Osteocyte (in vitro differentiated cells): ENCODE measurements around the gene CCNDBP1. TPM values are rescaled to one million over a fixed set of nuclear protein-coding genes. Genes with fewer than 3 reads are reported as not detected.

ENCODE experiments used
- DNase-seq: peaks from one replicate; pipeline ENCODE4 v3.0.0; 2021; ENCODE audit warnings: mixed read lengths; ENCODE audit not compliant: unreplicated experiment; ENCODE audit errors: extremely low spot score
- H3K27ac Mint-ChIP-seq: one replicate; pipeline ENCODE4 v1.8.0; 2021; ENCODE audit warnings: mild to moderate bottlenecking, mixed read lengths; ENCODE audit not compliant: unreplicated experiment
- H3K27me3 Mint-ChIP-seq: one replicate; pipeline ENCODE4 v1.8.0; 2021; ENCODE audit warnings: mixed read lengths; ENCODE audit not compliant: unreplicated experiment
- H3K36me3 Mint-ChIP-seq: one replicate; pipeline ENCODE4 v1.8.0; 2021; ENCODE audit warnings: mixed read lengths; ENCODE audit not compliant: unreplicated experiment
- H3K4me1 Mint-ChIP-seq: one replicate; pipeline ENCODE4 v1.8.0; 2021; ENCODE audit warnings: mixed read lengths; ENCODE audit not compliant: unreplicated experiment
- H3K4me3 Mint-ChIP-seq: one replicate; pipeline ENCODE4 v1.8.0; 2021; ENCODE audit warnings: mild to moderate bottlenecking, moderate library complexity, mixed read lengths; ENCODE audit not compliant: unreplicated experiment
- H3K9me3 Mint-ChIP-seq: one replicate; pipeline ENCODE4 v1.8.0; 2021; ENCODE audit warnings: mixed read lengths; ENCODE audit not compliant: unreplicated experiment
- total RNA-seq: library from RNA; stranded (reverse); gene quantifications from 2 replicates; pipeline ENCODE4 v1.2.1, GENCODE V29; 2021
- TF ChIP-seq, protein P1 (sequence below): fragments of 200-600 bp; sonication (generic); IDR thresholded peaks from 2 replicates; pipeline ENCODE4 v1.5.0; 2021; ENCODE audit warnings: antibody characterized with exemption, mild to moderate bottlenecking, moderate library complexity

The CCNDBP1 gene
- total RNA-seq, 1 donor from 2014 or later, result 39.6 TPM

DNA sequence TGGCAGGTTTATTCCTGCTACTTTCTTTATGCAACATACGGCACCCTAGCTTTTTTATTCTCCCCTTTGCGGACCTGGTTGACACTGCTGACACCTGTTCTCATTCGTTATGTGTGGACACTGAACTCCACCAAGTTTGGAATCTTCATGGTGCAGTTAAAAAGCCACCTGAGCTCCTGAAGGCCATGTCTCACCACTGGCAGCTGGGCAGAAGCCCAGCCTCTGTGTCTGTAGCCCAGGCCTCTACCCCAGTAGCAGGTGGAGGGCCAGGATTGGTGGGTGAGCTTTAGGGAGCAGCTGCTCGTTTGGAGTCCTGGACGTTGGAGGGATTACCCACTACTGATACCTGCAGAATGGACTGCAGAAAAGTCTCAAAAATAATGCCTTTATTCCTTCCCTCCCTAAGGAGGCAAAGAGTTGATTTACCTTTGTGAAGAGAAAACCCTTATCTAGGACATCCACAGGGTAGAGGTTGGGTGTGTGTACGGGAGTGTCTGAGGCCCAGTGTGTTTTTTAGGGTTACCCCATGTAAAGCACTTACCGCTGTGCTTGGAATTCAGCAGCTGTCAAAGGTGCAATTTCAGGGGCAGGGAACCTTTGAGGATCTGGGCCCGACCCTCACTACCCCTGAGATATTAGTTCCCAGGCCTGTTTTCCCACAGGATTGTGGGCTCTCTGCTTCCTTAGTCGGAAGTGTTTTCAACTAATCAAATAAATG lies 637 bp upstream of the CCNDBP1 start:
- H3K36me3 Mint-ChIP-seq, result peaks cover 12% of the 10 kb centered on the region
- no peaks in the 10 kb centered on the region for H3K27me3 Mint-ChIP-seq
- H3K4me1 Mint-ChIP-seq, result peaks cover 15% of the 10 kb centered on the region
- peak overlapping the region; percentile 85 for H3K27ac Mint-ChIP-seq
- TF ChIP-seq, protein P1, sequence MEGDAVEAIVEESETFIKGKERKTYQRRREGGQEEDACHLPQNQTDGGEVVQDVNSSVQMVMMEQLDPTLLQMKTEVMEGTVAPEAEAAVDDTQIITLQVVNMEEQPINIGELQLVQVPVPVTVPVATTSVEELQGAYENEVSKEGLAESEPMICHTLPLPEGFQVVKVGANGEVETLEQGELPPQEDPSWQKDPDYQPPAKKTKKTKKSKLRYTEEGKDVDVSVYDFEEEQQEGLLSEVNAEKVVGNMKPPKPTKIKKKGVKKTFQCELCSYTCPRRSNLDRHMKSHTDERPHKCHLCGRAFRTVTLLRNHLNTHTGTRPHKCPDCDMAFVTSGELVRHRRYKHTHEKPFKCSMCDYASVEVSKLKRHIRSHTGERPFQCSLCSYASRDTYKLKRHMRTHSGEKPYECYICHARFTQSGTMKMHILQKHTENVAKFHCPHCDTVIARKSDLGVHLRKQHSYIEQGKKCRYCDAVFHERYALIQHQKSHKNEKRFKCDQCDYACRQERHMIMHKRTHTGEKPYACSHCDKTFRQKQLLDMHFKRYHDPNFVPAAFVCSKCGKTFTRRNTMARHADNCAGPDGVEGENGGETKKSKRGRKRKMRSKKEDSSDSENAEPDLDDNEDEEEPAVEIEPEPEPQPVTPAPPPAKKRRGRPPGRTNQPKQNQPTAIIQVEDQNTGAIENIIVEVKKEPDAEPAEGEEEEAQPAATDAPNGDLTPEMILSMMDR, result no peak
- H3K9me3 Mint-ChIP-seq, result no peaks in the 10 kb centered on the region
- H3K4me3 Mint-ChIP-seq, result peak overlapping the region; percentile 91
- no peak for DNase-seq

DNA sequence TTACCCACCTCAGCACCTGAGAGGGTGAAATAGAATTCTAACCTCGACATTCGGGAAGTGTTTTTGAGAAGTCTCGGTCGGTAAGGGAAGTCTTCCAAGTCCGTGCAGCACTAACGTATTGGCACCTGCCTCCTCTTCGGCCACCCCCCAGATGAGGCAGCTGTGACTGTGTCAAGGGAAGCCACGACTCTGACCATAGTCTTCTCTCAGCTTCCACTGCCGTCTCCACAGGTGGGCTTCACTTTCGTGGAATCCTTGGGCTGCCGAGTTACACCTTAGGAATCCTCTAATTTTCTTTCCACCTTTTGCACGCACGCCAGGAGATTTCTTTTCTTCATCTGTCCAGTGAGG lies 775 bp downstream of the CCNDBP1 start:
- DNase-seq, result no peak
- Mint-ChIP-seq H3K27ac (peak overlapping the region; percentile 85), H3K4me1 (peaks cover 15% of the 10 kb centered on the region), H3K4me3 (peak overlapping the region; percentile 91), H3K9me3 (no peaks in the 10 kb centered on the region), H3K36me3 (peaks cover 18% of the 10 kb centered on the region), H3K27me3 (no peaks in the 10 kb centered on the region)
- TF ChIP-seq, protein P1, result no peak

DNA sequence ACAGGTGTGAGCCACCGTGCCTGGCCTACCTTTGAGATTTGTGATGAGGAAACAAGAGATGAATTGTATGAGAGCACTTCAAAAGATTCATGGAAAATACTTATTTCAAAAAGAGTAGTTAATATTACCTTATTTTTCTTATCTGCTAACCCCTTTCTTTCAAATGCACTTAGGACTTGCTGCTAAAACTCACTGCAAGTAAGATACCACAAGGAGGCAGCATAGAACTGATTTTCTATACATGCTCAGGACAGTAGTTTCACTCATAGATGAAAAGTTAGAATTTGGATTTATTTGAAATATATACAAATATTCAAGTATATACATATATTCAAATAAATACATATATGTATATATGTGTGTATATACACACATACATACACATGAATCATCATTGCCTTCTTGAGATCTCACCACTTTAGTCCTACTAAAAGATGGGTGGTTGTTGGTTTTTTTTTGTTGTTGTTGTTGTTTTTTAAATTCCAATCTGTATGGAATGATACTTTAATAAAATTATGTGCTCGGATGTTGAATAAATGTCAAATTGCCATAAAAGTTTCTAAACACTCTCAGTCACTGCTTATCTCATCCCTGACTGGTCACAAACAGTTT lies 2.4 kb downstream of the CCNDBP1 start:
- Mint-ChIP-seq H3K27ac (no peak overlapping the region), H3K9me3 (no peaks in the 10 kb centered on the region), H3K4me1 (peaks cover 15% of the 10 kb centered on the region), H3K36me3 (peaks cover 23% of the 10 kb centered on the region), H3K4me3 (peak overlapping the region; percentile 26), H3K27me3 (no peaks in the 10 kb centered on the region)
- DNase-seq, result no peak
- TF ChIP-seq, protein P1, result peak; percentile 74

DNA sequence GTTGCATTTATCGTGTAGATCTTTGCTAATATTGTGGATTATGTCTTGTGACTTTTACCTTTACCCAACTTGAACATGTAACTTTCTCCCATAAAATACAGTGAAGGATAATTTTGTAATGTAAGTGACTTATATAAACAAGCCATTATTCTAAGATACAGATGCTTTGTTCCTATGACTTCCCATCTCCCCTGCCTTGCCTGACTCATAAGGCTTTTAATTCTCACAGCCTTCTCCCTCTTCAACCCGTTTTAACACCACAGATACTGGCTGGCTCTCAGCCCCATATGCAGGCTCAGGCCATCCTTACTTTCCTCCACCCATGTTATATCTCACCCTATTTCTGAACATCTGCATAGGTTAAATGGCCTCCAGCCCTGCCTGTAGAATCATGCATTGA lies 4.1 kb downstream of the CCNDBP1 start:
- H3K4me1 Mint-ChIP-seq, result peaks cover 15% of the 10 kb centered on the region
- TF ChIP-seq, protein P1, result no peak
- H3K27ac Mint-ChIP-seq, result no peak overlapping the region
- peaks cover 26% of the 10 kb centered on the region for H3K36me3 Mint-ChIP-seq
- H3K4me3 Mint-ChIP-seq, result no peak overlapping the region
- no peaks in the 10 kb centered on the region for H3K27me3 Mint-ChIP-seq
- no peak for DNase-seq
- H3K9me3 Mint-ChIP-seq, result no peaks in the 10 kb centered on the region

DNA sequence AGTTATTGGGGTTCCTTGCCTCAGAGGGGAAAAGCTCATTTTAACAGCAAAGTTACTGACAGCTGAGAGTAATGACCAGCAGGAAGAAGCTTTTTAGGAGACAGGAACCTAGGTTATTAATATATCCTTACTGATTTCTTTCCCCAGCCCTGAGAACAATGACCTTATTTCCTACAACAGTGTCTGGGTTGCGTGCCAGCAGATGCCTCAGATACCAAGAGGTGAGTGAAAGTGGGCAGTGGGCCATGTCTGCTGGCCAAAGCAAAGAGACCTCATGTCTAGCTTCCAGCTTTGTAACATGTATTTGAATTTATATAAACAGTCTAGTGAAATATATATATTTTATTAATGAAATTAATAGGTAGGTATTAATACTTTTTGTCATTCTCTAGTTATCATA lies 5.0 kb downstream of the CCNDBP1 start:
- H3K4me1 Mint-ChIP-seq, result peaks cover 10% of the 10 kb centered on the region
- peaks cover 32% of the 10 kb centered on the region for H3K36me3 Mint-ChIP-seq
- no peak overlapping the region for H3K4me3 Mint-ChIP-seq
- TF ChIP-seq, protein P1, result no peak
- DNase-seq, result no peak
- no peaks in the 10 kb centered on the region for H3K9me3 Mint-ChIP-seq
- no peaks in the 10 kb centered on the region for H3K27me3 Mint-ChIP-seq
- no peak overlapping the region for H3K27ac Mint-ChIP-seq
